Kidney (tissue), 14 donors: Measurements from ENCODE around the gene TMEM114. TPM values are rescaled to one million over a fixed set of nuclear protein-coding genes. Genes with fewer than 3 reads are reported as not detected.

Source experiments
- DNase-seq, 5 donors: peaks; one replicate each; pipeline ENCODE4 v3.0.0-alpha.2; 2013 to 2020
- FAIRE-seq: peaks from 2 replicates; lab custom pipeline; 2012; peaks lifted over from hg19 to GRCh38; lab: Jason Lieb, UNC
- H3K27ac ChIP-seq, 2 donors: one replicate each; pipeline ENCODE4 v1.7.0; 2013; ENCODE audit warnings: low read depth in 2 of 2, low read length in 2 of 2, inconsistent platforms in 1 of 2
- H3K27me3 ChIP-seq: one replicate; pipeline ENCODE4 v1.7.1; 2013; ENCODE audit warnings: low read length, inconsistent platforms; ENCODE audit not compliant: control insufficient read depth, insufficient read depth
- H3K36me3 ChIP-seq, 3 donors: one replicate each; pipeline versions ENCODE4 v1.7.0 to v1.7.1; 2013; ENCODE audit warnings: low read length in 3 of 3, control low read depth in 1 of 3, inconsistent platforms in 1 of 3; ENCODE audit not compliant: insufficient read depth in 3 of 3, control insufficient read depth in 2 of 3
- H3K4me1 ChIP-seq, 3 donors: one replicate each; pipeline versions ENCODE4 v1.7.0 to v1.7.1; 2013; ENCODE audit warnings: low read length in 3 of 3, inconsistent platforms in 1 of 3, low read depth in 1 of 3; ENCODE audit not compliant: control insufficient read depth in 2 of 3, insufficient read depth in 2 of 3
- H3K4me3 ChIP-seq, 3 donors: one replicate each; pipeline versions ENCODE4 v1.7.0 to v1.8.1; 2013; ENCODE audit warnings: low read length in 3 of 3, control low read depth in 1 of 3, inconsistent platforms in 1 of 3
- H3K9ac ChIP-seq, 3 donors: one replicate each; pipeline versions ENCODE4 v1.7.0 to v1.7.1; 2013; ENCODE audit warnings: low read length in 3 of 3, control low read depth in 1 of 3, inconsistent platforms in 1 of 3
- H3K9me3 ChIP-seq, 3 donors: one replicate each; pipeline versions ENCODE4 v1.7.0 to v1.7.1; 2013; ENCODE audit warnings: low read length in 3 of 3, control low read depth in 1 of 3, inconsistent platforms in 1 of 3; ENCODE audit not compliant: control insufficient read depth in 2 of 3, insufficient read depth in 1 of 3
- CTCF ChIP-seq: IDR thresholded peaks from 3 replicates; pipeline ENCODE4 v1.5.1; 2012; ENCODE audit warnings: mild to moderate bottlenecking, moderate library complexity, borderline replicate concordance; ENCODE audit not compliant: insufficient read depth; ENCODE audit errors: extremely low read depth
- intact Hi-C: fragments of 100-400 bp; cut with DNase I; formaldehyde crosslinking; loops from one replicate; pipeline ENCODE4 v1.11.1; 2022
- polyA plus RNA-seq: library from polyadenylated mRNA; stranded (reverse); fragments of 350-450 nt; fragmentation: Illumina TruSeq; extraction: RNeasy Lipid Tissue Mini Kit (QIAGEN cat#74804); gene quantifications from one replicate; pipeline ENCODE4 v1.2.3, GENCODE V29; 2014; ENCODE audit warnings: low read depth, low replicate concordance; ENCODE audit not compliant: insufficient read depth
- total RNA-seq: library from RNA; stranded (reverse); fragmentation: NEBNext Ultra II Directional; extraction: Animal tissue kit (Norgen Biotek cat#: 25700); gene quantifications from one replicate; pipeline ENCODE4 v1.2.1, GENCODE V29; 2021
- donor health status: control.
- donor health status: control.
- donor health status: control.
- donor health status: control.
- donor health status: control.
- donor health status: DM: yes; HTN: yes; CAD: no.
- donor health status: Normal renal cell carcinoma (clear cell type).

Gene TMEM114
- total and polyA plus RNA-seq, 2 donors from 2014 or later: not detected

- Histone ChIP-seq H3K27ac (no peak overlapping the region), H3K4me3 (no peak overlapping the region), H3K36me3 (no peaks in the 10 kb centered on the region), H3K9ac (no peak overlapping the region), H3K4me1 (no peaks in the 10 kb centered on the region), H3K27me3 (no peaks in the 10 kb centered on the region), H3K9me3 (no peaks in the 10 kb centered on the region)
- DNase-seq (no peak), FAIRE-seq (no peak)
- TF ChIP-seq CTCF: no peak
- intact Hi-C loops: no loop called here
Observed at GRCh38 chr16:8576141-8577004, 13.9 kb downstream of the TMEM114 start.

DNA sequence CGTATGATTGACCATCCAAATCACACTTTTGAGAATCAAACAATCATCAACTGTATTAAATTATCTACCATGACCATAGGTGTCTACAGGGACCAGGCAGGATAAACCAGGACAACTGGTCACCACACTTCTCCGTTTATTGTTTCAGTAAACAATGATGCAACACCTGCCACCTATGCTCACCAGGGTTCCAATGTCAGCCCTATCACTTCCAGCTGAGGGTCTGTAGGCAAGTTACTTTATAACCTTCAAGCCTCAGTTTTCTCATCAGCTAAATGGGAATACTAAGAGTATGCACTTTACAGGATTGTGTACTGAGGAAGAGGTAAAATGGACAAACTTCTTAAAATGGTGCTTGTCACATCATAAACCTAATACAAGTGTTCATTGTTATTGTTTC, 14.9 kb downstream of the TMEM114 start:
- no peaks in the 10 kb centered on the region for H3K9me3 ChIP-seq
- H3K4me3 ChIP-seq: no peak overlapping the region
- DNase-seq (no peak), FAIRE-seq (no peak)
- TF ChIP-seq CTCF: no peak
- no peak overlapping the region for H3K27ac ChIP-seq
- no peaks in the 10 kb centered on the region for H3K4me1 ChIP-seq
- intact Hi-C loops: no loop called here
- H3K9ac ChIP-seq: no peak overlapping the region
- H3K27me3 ChIP-seq: no peaks in the 10 kb centered on the region
- H3K36me3 ChIP-seq: no peaks in the 10 kb centered on the region

GRCh38 chr16:8572919-8573724, 17.2 kb downstream of the TMEM114 start:
- Histone ChIP-seq H3K9me3 (no peaks in the 10 kb centered on the region), H3K4me1 (peaks cover 0 to 2% (median 0%) of the 10 kb centered on the region in 3 donors), H3K9ac (no peak overlapping the region), H3K27me3 (no peaks in the 10 kb centered on the region), H3K27ac (no peak overlapping the region), H3K4me3 (no peak overlapping the region), H3K36me3 (no peaks in the 10 kb centered on the region)
- TF ChIP-seq CTCF: peak; percentile 20
- FAIRE-seq (no peak), DNase-seq (peak in 2 of 5 donors; percentile 36 to 62)
- intact Hi-C loops: no loop called here
